HUES48 (cell line): ENCODE measurements around the gene MPPED1.

ENCODE experiments used
- H3K27ac ChIP-seq: one replicate; pipeline ENCODE4 v1.7.0; 2013; ENCODE audit warnings: low read depth, low read length, inconsistent platforms
- H3K27me3 ChIP-seq: 2 replicates; pipeline ENCODE4 v1.6.1; 2013; ENCODE audit warnings: mild to moderate bottlenecking, low read length; ENCODE audit not compliant: control insufficient read depth, insufficient read depth
- H3K36me3 ChIP-seq: 2 replicates; pipeline ENCODE4 v1.6.1; 2013; ENCODE audit warnings: low read length; ENCODE audit not compliant: control insufficient read depth, insufficient read depth
- H3K4me1 ChIP-seq: 2 replicates; pipeline ENCODE4 v1.6.1; 2013; ENCODE audit warnings: mild to moderate bottlenecking, low read length; ENCODE audit not compliant: control insufficient read depth, insufficient read depth
- H3K4me3 ChIP-seq: 2 replicates; pipeline ENCODE4 v1.5.1; 2013; ENCODE audit warnings: mild to moderate bottlenecking, low read depth, low read length
- H3K9ac ChIP-seq: 2 replicates; pipeline ENCODE4 v1.6.1; 2013; ENCODE audit warnings: mild to moderate bottlenecking, low read depth, low read length, moderate library complexity
- H3K9me3 ChIP-seq: 2 replicates; pipeline ENCODE4 v1.6.1; 2013; ENCODE audit warnings: low read length; ENCODE audit not compliant: control insufficient read depth, insufficient read depth

The MPPED1 gene

GRCh38 chr22:43451371-43452050 lies 39.7 kb downstream of the MPPED1 start:
- Histone ChIP-seq H3K27me3 (no peaks in the 10 kb centered on the region), H3K4me1 (no peaks in the 10 kb centered on the region; the same call in 1 of the 2 replicates), H3K9ac (no peak overlapping the region), H3K36me3 (no peaks in the 10 kb centered on the region), H3K27ac (no peak overlapping the region), H3K4me3 (no peak overlapping the region), H3K9me3 (no peaks in the 10 kb centered on the region)

GRCh38 chr22:43455846-43456245 lies 44.0 kb downstream of the MPPED1 start:
- Histone ChIP-seq H3K4me3 (no peak overlapping the region), H3K36me3 (no peaks in the 10 kb centered on the region), H3K27me3 (no peaks in the 10 kb centered on the region; the same call in 1 of the 2 replicates), H3K4me1 (no peaks in the 10 kb centered on the region; the same call in 1 of the 2 replicates), H3K9ac (no peak overlapping the region), H3K9me3 (no peaks in the 10 kb centered on the region; the same call in 1 of the 2 replicates), H3K27ac (no peak overlapping the region)

- H3K36me3 ChIP-seq = no peaks in the 10 kb centered on the region
- H3K27ac ChIP-seq = no peak overlapping the region
- no peaks in the 10 kb centered on the region; the same call in 1 of the 2 replicates for H3K4me1 ChIP-seq
- no peaks in the 10 kb centered on the region; the same call in 1 of the 2 replicates for H3K9me3 ChIP-seq
- no peak overlapping the region for H3K4me3 ChIP-seq
- H3K9ac ChIP-seq = no peak overlapping the region
- H3K27me3 ChIP-seq = no peaks in the 10 kb centered on the region; the same call in 1 of the 2 replicates
These were observed 45.2 kb downstream of the MPPED1 start for GRCh38 chr22:43457002-43457401.

GRCh38 chr22:43462701-43463100 lies 50.9 kb downstream of the MPPED1 start:
- no peaks in the 10 kb centered on the region; the same call in 1 of the 2 replicates for H3K27me3 ChIP-seq
- no peaks in the 10 kb centered on the region for H3K4me1 ChIP-seq
- no peak overlapping the region for H3K4me3 ChIP-seq

GRCh38 chr22:43464809-43465208 lies 53.0 kb downstream of the MPPED1 start:
- Histone ChIP-seq H3K4me3 (no peak overlapping the region), H3K9me3 (no peaks in the 10 kb centered on the region; the same call in 1 of the 2 replicates), H3K4me1 (no peaks in the 10 kb centered on the region), H3K27ac (no peak overlapping the region), H3K27me3 (no peaks in the 10 kb centered on the region), H3K36me3 (no peaks in the 10 kb centered on the region), H3K9ac (no peak overlapping the region)

More at GRCh38 chr22:43462701-43463100, 50.9 kb downstream of the MPPED1 start:
- Histone ChIP-seq H3K9me3 (no peaks in the 10 kb centered on the region; the same call in 1 of the 2 replicates), H3K36me3 (no peaks in the 10 kb centered on the region), H3K9ac (no peak overlapping the region), H3K27ac (no peak overlapping the region)

GRCh38 chr22:43465291-43466015 lies 53.6 kb downstream of the MPPED1 start:
- Histone ChIP-seq H3K36me3 (no peaks in the 10 kb centered on the region), H3K9ac (no peak overlapping the region), H3K27me3 (no peaks in the 10 kb centered on the region), H3K9me3 (no peaks in the 10 kb centered on the region; the same call in 1 of the 2 replicates), H3K4me1 (no peaks in the 10 kb centered on the region), H3K27ac (no peak overlapping the region), H3K4me3 (no peak overlapping the region)

GRCh38 chr22:43466710-43467109 lies 54.9 kb downstream of the MPPED1 start:
- no peak overlapping the region for H3K27ac ChIP-seq
- H3K36me3 ChIP-seq = no peaks in the 10 kb centered on the region
- H3K27me3 ChIP-seq = no peaks in the 10 kb centered on the region
- H3K9ac ChIP-seq = no peak overlapping the region
- no peak overlapping the region for H3K4me3 ChIP-seq
- H3K9me3 ChIP-seq = no peaks in the 10 kb centered on the region
- no peaks in the 10 kb centered on the region for H3K4me1 ChIP-seq

- Histone ChIP-seq H3K4me3 (no peak overlapping the region), H3K27me3 (no peaks in the 10 kb centered on the region), H3K9me3 (no peaks in the 10 kb centered on the region), H3K27ac (no peak overlapping the region), H3K9ac (no peak overlapping the region), H3K36me3 (no peaks in the 10 kb centered on the region), H3K4me1 (no peaks in the 10 kb centered on the region)
These were observed 55.6 kb downstream of the MPPED1 start for GRCh38 chr22:43467216-43467940.

GRCh38 chr22:43470253-43470652 lies 58.4 kb downstream of the MPPED1 start:
- H3K4me1 ChIP-seq = no peaks in the 10 kb centered on the region
- no peak overlapping the region for H3K27ac ChIP-seq
- H3K4me3 ChIP-seq = no peak overlapping the region
- H3K27me3 ChIP-seq = no peaks in the 10 kb centered on the region
- H3K36me3 ChIP-seq = no peaks in the 10 kb centered on the region
- H3K9ac ChIP-seq = no peak overlapping the region
- no peaks in the 10 kb centered on the region for H3K9me3 ChIP-seq

- H3K36me3 ChIP-seq = no peaks in the 10 kb centered on the region
- no peak overlapping the region for H3K4me3 ChIP-seq
- H3K27me3 ChIP-seq = no peaks in the 10 kb centered on the region
- no peaks in the 10 kb centered on the region for H3K9me3 ChIP-seq
- no peaks in the 10 kb centered on the region for H3K4me1 ChIP-seq
- H3K27ac ChIP-seq = no peak overlapping the region
- H3K9ac ChIP-seq = no peak overlapping the region
These were observed 59.2 kb downstream of the MPPED1 start for GRCh38 chr22:43470941-43471585.
